ENCODE results near the gene OTOF. TPM values are rescaled to one million over a fixed set of nuclear protein-coding genes. Genes with fewer than 3 reads are reported as not detected.

Gene OTOF
- total and polyA plus RNA-seq, 4 experiments from 2014 or later: 0.55 to 0.91 (median 0.83) TPM

GRCh38 chr2:26435106-26435505, 42.8 kb downstream of the OTOF start:
- POLR2A ChIA-PET (ENCODE audit: partially characterized antibody): no interaction called here
- CTCF ChIA-PET (ENCODE audit: partially characterized antibody): no interaction called here
- no peaks in the 10 kb centered on the region for H3K4me1 Mint-ChIP-seq
- no peak for DNase-seq
- intact Hi-C loops (cut with micrococcal nuclease): no loop called here
- no peak overlapping the region for H3K27ac Mint-ChIP-seq
- H3K4me3 ChIP-seq (ENCODE audit: low read length in 2 of 2): no peak overlapping the region
- no peak overlapping the region for H3K4me3 Mint-ChIP-seq
- H3K9me3 ChIP-seq (ENCODE audit: control insufficient read depth in 1 of 2, low read length in 2 of 2): no peaks in the 10 kb centered on the region
- no peaks in the 10 kb centered on the region for H3K27me3 ChIP-seq (ENCODE audit: insufficient read depth, low read length)
- no peak overlapping the region for H3K27ac ChIP-seq (ENCODE audit: low read depth, low read length)
- peaks cover 8 to 15% of the 10 kb centered on the region in 2 donors for H3K27me3 Mint-ChIP-seq
- H3K36me3 ChIP-seq (ENCODE audit: insufficient read depth, low read length): no peaks in the 10 kb centered on the region
- no peaks in the 10 kb centered on the region for H3K4me1 ChIP-seq (ENCODE audit: insufficient read depth, low read length)
- no peaks in the 10 kb centered on the region for H3K9me3 Mint-ChIP-seq
- no peaks in the 10 kb centered on the region for H3K36me3 Mint-ChIP-seq

DNA sequence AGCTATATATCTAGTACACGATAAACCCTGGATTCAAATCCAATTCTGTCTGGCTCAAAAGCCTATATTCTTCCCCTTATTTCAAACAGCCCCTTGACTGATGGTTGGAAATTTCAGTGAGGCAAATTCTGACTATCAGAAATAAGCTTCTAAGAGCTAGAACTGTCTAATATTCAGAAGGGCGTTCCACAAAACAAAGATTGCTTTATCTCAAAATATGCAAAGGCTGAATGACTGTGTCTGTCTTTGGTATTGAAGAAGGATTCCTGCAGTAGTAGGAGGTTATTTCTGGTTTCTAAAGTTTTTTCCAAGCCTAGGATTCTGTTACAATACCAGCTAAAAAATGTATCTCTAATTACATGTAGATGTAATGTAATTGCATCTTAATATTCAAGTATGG, 45.1 kb downstream of the OTOF start:
- POLR2A ChIA-PET (ENCODE audit: partially characterized antibody): no interaction called here
- H3K27me3 Mint-ChIP-seq: peaks cover 4 to 14% of the 10 kb centered on the region in 2 donors
- no peaks in the 10 kb centered on the region for H3K36me3 Mint-ChIP-seq

GRCh38 chr2:26432363-26432762, 45.6 kb downstream of the OTOF start:
- no peak overlapping the region for H3K27ac Mint-ChIP-seq
- H3K36me3 Mint-ChIP-seq: no peaks in the 10 kb centered on the region
- CTCF ChIA-PET (ENCODE audit: partially characterized antibody): interaction anchor here (0.6 to 0.9 kb wide), 2 partner anchors 10 to 1438 kb away, joined by 3 to 4 read pairs; no protein-coding TSS in a partner anchor

More for the DNA sequence above, 45.1 kb downstream of the OTOF start:
- H3K9me3 ChIP-seq (ENCODE audit: control insufficient read depth in 1 of 2, low read length in 2 of 2): no peaks in the 10 kb centered on the region
- Mint-ChIP-seq H3K9me3 (no peaks in the 10 kb centered on the region), H3K4me3 (no peak overlapping the region), H3K27ac (no peak overlapping the region), H3K4me1 (no peaks in the 10 kb centered on the region)
- CTCF ChIA-PET (ENCODE audit: partially characterized antibody): interaction anchor here (0.6 to 0.9 kb wide), 2 partner anchors 10 to 1438 kb away, joined by 3 to 4 read pairs; no protein-coding TSS in a partner anchor
- no peaks in the 10 kb centered on the region for H3K27me3 ChIP-seq (ENCODE audit: insufficient read depth, low read length)
- no peak overlapping the region for H3K4me3 ChIP-seq (ENCODE audit: low read length in 2 of 2)
- intact Hi-C loops (cut with micrococcal nuclease): no loop called here
- no peaks in the 10 kb centered on the region for H3K4me1 ChIP-seq (ENCODE audit: insufficient read depth, low read length)
- H3K36me3 ChIP-seq (ENCODE audit: insufficient read depth, low read length): no peaks in the 10 kb centered on the region
- no peak overlapping the region for H3K27ac ChIP-seq (ENCODE audit: low read depth, low read length)
- DNase-seq: no peak

GRCh38 chr2:26430826-26431225, 47.1 kb downstream of the OTOF start:
- CTCF ChIA-PET (ENCODE audit: partially characterized antibody): interaction anchor here (0.9 kb wide), 1 partner anchor 10 kb away, joined by 3 read pairs; no protein-coding TSS in a partner anchor
- Mint-ChIP-seq H3K9me3 (no peaks in the 10 kb centered on the region), H3K4me1 (no peaks in the 10 kb centered on the region), H3K27me3 (peaks cover 4 to 14% of the 10 kb centered on the region in 2 donors), H3K4me3 (no peak overlapping the region), H3K27ac (no peak overlapping the region), H3K36me3 (no peaks in the 10 kb centered on the region)
- Histone ChIP-seq H3K27me3 (ENCODE audit: insufficient read depth, low read length) (no peaks in the 10 kb centered on the region), H3K4me3 (ENCODE audit: low read length in 2 of 2) (no peak overlapping the region), H3K9me3 (ENCODE audit: control insufficient read depth in 1 of 2, low read length in 2 of 2) (no peaks in the 10 kb centered on the region), H3K36me3 (ENCODE audit: insufficient read depth, low read length) (no peaks in the 10 kb centered on the region), H3K4me1 (ENCODE audit: insufficient read depth, low read length) (no peaks in the 10 kb centered on the region), H3K27ac (ENCODE audit: low read depth, low read length) (no peak overlapping the region)
- intact Hi-C loops (cut with micrococcal nuclease): no loop called here
- POLR2A ChIA-PET (ENCODE audit: partially characterized antibody): no interaction called here
- DNase-seq: no peak

More at GRCh38 chr2:26432363-26432762, 45.6 kb downstream of the OTOF start:
- Mint-ChIP-seq H3K27me3 (peaks cover 4 to 14% of the 10 kb centered on the region in 2 donors), H3K9me3 (no peaks in the 10 kb centered on the region), H3K4me3 (no peak overlapping the region), H3K4me1 (no peaks in the 10 kb centered on the region)
- Histone ChIP-seq H3K27me3 (ENCODE audit: insufficient read depth, low read length) (no peaks in the 10 kb centered on the region), H3K27ac (ENCODE audit: low read depth, low read length) (no peak overlapping the region), H3K4me3 (ENCODE audit: low read length in 2 of 2) (no peak overlapping the region), H3K9me3 (ENCODE audit: control insufficient read depth in 1 of 2, low read length in 2 of 2) (no peaks in the 10 kb centered on the region), H3K36me3 (ENCODE audit: insufficient read depth, low read length) (no peaks in the 10 kb centered on the region), H3K4me1 (ENCODE audit: insufficient read depth, low read length) (no peaks in the 10 kb centered on the region)
- DNase-seq: no peak
- intact Hi-C loops (cut with micrococcal nuclease): no loop called here
- POLR2A ChIA-PET (ENCODE audit: partially characterized antibody): no interaction called here

DNA sequence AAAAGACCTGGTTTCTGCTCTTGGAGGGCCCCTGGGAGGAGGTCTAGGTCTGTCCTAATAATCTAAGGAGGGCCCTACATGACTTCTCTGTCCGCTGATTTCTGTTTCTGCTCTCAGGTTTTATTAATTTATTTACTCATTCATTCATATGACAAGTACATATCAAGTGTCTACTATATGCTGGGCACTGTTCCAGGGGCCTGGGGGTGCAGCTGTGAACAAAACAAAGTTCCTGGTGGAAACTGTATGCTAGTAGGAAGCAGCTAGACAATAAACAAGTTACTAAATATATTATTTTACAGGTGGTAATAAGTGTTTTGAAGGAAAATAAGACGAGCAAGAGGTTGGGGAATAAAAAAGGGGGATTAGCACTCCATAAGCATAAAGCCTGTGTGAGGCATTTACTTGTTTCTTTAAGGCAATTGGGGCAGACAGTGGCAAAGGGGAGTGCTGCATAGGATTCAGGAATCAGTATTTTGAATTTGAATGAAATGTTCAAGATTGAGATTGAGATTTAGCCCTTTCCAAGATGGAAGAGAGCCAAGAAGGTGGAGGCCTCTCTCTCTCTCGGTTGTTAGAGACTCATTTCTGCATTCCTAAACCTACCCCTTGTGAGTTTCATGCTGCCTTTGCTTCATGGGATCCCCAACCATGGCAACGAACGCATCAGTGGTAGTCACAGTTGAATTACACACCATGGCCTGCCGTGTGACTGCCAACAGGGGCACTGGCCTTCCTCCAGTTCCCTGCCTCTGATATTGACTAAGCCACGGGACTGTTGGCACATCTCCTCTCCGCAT, 47.9 kb downstream of the OTOF start:
- DNase-seq: no peak
- CTCF ChIA-PET (ENCODE audit: partially characterized antibody): no interaction called here
- no peak overlapping the region for H3K4me3 Mint-ChIP-seq

GRCh38 chr2:26428846-26429245, 49.1 kb downstream of the OTOF start:
- Histone ChIP-seq H3K9me3 (ENCODE audit: control insufficient read depth in 1 of 2, low read length in 2 of 2) (no peaks in the 10 kb centered on the region), H3K36me3 (ENCODE audit: insufficient read depth, low read length) (no peaks in the 10 kb centered on the region), H3K4me1 (ENCODE audit: insufficient read depth, low read length) (no peaks in the 10 kb centered on the region), H3K4me3 (ENCODE audit: low read length in 2 of 2) (no peak overlapping the region), H3K27ac (ENCODE audit: low read depth, low read length) (no peak overlapping the region), H3K27me3 (ENCODE audit: insufficient read depth, low read length) (no peaks in the 10 kb centered on the region)
- POLR2A ChIA-PET (ENCODE audit: partially characterized antibody): no interaction called here
- H3K9me3 Mint-ChIP-seq: peaks cover 0 to 2% (median 0%) of the 10 kb centered on the region in 8 donors
- H3K27ac Mint-ChIP-seq: no peak overlapping the region
- H3K4me3 Mint-ChIP-seq: no peak overlapping the region
- no peak for DNase-seq
- H3K36me3 Mint-ChIP-seq: no peaks in the 10 kb centered on the region
- no peaks in the 10 kb centered on the region for H3K4me1 Mint-ChIP-seq
- intact Hi-C loops (cut with micrococcal nuclease): no loop called here
- peaks cover 3 to 14% of the 10 kb centered on the region in 2 donors for H3K27me3 Mint-ChIP-seq
- CTCF ChIA-PET (ENCODE audit: partially characterized antibody): no interaction called here

More for the DNA sequence above, 47.9 kb downstream of the OTOF start:
- Mint-ChIP-seq H3K27me3 (peaks cover 4 to 14% of the 10 kb centered on the region in 2 donors), H3K27ac (no peak overlapping the region), H3K9me3 (peaks cover 0 to 2% (median 0%) of the 10 kb centered on the region in 8 donors), H3K36me3 (no peaks in the 10 kb centered on the region), H3K4me1 (no peaks in the 10 kb centered on the region)
- POLR2A ChIA-PET (ENCODE audit: partially characterized antibody): no interaction called here
- Histone ChIP-seq H3K4me1 (ENCODE audit: insufficient read depth, low read length) (no peaks in the 10 kb centered on the region), H3K27me3 (ENCODE audit: insufficient read depth, low read length) (no peaks in the 10 kb centered on the region), H3K9me3 (ENCODE audit: control insufficient read depth in 1 of 2, low read length in 2 of 2) (no peaks in the 10 kb centered on the region), H3K36me3 (ENCODE audit: insufficient read depth, low read length) (no peaks in the 10 kb centered on the region), H3K27ac (ENCODE audit: low read depth, low read length) (no peak overlapping the region), H3K4me3 (ENCODE audit: low read length in 2 of 2) (no peak overlapping the region)
- intact Hi-C loops (cut with micrococcal nuclease): no loop called here

DNA sequence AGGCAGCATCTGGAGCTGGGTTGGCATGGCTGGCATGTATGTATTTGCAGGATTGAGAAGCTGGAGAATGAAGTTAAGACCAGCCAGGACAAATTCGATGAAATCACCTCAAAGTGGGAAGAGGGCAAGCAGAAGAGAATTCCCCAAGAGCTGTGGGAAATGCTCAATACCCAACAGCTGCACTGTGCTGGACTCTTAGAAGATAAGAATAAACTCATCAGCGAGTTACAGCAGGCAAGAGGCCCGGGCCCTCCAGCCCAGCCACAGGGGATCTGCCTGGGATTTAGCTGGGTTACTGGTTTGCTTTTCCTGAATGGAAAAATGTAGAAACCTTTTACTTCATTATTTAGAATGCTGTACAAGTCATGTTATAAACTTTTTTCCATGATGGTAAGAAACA, 53.7 kb downstream of the OTOF start:
- H3K36me3 Mint-ChIP-seq: no peaks in the 10 kb centered on the region
- H3K27me3 Mint-ChIP-seq: peaks cover 0 to 6% of the 10 kb centered on the region in 2 donors
- no peak overlapping the region for H3K4me3 ChIP-seq (ENCODE audit: low read length in 2 of 2)
- no peaks in the 10 kb centered on the region for H3K4me1 ChIP-seq (ENCODE audit: insufficient read depth, low read length)
- no peaks in the 10 kb centered on the region for H3K27me3 ChIP-seq (ENCODE audit: insufficient read depth, low read length)
- ChIA-PET CTCF (ENCODE audit: partially characterized antibody) (no interaction called here), POLR2A (ENCODE audit: partially characterized antibody) (no interaction called here)
- DNase-seq: no peak
- no peaks in the 10 kb centered on the region for H3K9me3 ChIP-seq (ENCODE audit: control insufficient read depth in 1 of 2, low read length in 2 of 2)
- H3K27ac Mint-ChIP-seq: no peak overlapping the region
- no peaks in the 10 kb centered on the region for H3K36me3 ChIP-seq (ENCODE audit: insufficient read depth, low read length)
- H3K27ac ChIP-seq (ENCODE audit: low read depth, low read length): no peak overlapping the region
- H3K9me3 Mint-ChIP-seq: peaks cover 0 to 2% (median 0%) of the 10 kb centered on the region in 8 donors
- intact Hi-C loops (cut with micrococcal nuclease): no loop called here
- no peak overlapping the region for H3K4me3 Mint-ChIP-seq
- no peaks in the 10 kb centered on the region for H3K4me1 Mint-ChIP-seq
